ENCODE results near the gene GALNT2. TPM values are rescaled to one million over a fixed set of nuclear protein-coding genes. Genes with fewer than 3 reads are reported as not detected.

GALNT2 gene
- polyA plus RNA-seq, 1 of the 3 experiments (the other 2 are of a cell fraction), result 118 TPM

GRCh38 chr1:230230948-230231773, 164.1 kb downstream of the GALNT2 start:
- Histone ChIP-seq H3K27me3 (ENCODE audit: insufficient read depth) (no peaks in the 10 kb centered on the region), H3K9ac (no peak overlapping the region), H4K20me1 (ENCODE audit: insufficient read depth) (peaks cover 4% of the 10 kb centered on the region; the same call in 1 of the 2 replicates), H3K9me2 (no peaks in the 10 kb centered on the region), H3K36me3 (replicated peaks in 1 of 2; ENCODE audit: control insufficient read depth in 1 of 2, insufficient read depth in 2 of 2, low read length in 1 of 2) (peaks cover 6% of the 10 kb centered on the region in 2 experiments), H3K9me3 (no peaks in the 10 kb centered on the region), H3K27ac (ENCODE audit: low read depth in 2 of 2, low read length in 1 of 2) (no peak overlapping the region), H3K4me1 (ENCODE audit: control insufficient read depth in 1 of 2, insufficient read depth in 2 of 2, low read depth in 1 of 2, low read length in 1 of 2) (peaks cover 5 to 9% of the 10 kb centered on the region in 2 experiments; a peak in 3 of 4 replicates), H3K4me3 (ENCODE audit: low read depth in 2 of 2, low read length in 1 of 2) (no peak overlapping the region), H3F3A (replicated peaks; ENCODE audit: insufficient read depth) (no peaks in the 10 kb centered on the region), H3K79me2 (ENCODE audit: insufficient read depth) (peaks cover 3% of the 10 kb centered on the region; the same call in 1 of the 2 replicates), H2AFZ (ENCODE audit: low read depth) (no peak overlapping the region), H3K4me2 (no peak overlapping the region)
- ChIA-PET CTCF (interaction anchor here (0.6 kb wide), 1 partner anchor 1471 kb away, joined by 3 read pairs; no protein-coding TSS in a partner anchor), POLR2A (no interaction called here)
- TF ChIP-seq CHD2 (IDR thresholded peaks at IDR 0.05; ENCODE audit: low read length, partially characterized antibody) (no peak), RXRA (IDR thresholded peaks at IDR 0.05; ENCODE audit: borderline replicate concordance, low read depth) (no peak), RAD21 (IDR thresholded peaks at IDR 0.05; ENCODE audit: low read length) (no peak), MAX (IDR thresholded peaks at IDR 0.05; ENCODE audit: low read depth) (no peak), EZH2phosphoT487 (IDR thresholded peaks at IDR 0.05; ENCODE audit: borderline replicate concordance, low read depth) (no peak), NFIC (IDR thresholded peaks at IDR 0.05; ENCODE audit: borderline replicate concordance) (no peak), GABPA (IDR thresholded peaks at IDR 0.05; ENCODE audit: low read depth) (no peak), REST (IDR thresholded peaks at IDR 0.05; ENCODE audit: low read depth, low read length) (no peak), NRF1 (IDR thresholded peaks at IDR 0.05; ENCODE audit: low read depth, low read length) (no peak), GATA2 (CRISPR knock-in tag; IDR thresholded peaks at IDR 0.05) (no peak), MEF2A (IDR thresholded peaks at IDR 0.05; ENCODE audit: borderline replicate concordance, low read depth) (no peak), JUND (IDR thresholded peaks at IDR 0.05) (no peak)
- WGBS (ENCODE audit: low lambda C conversion rate), result 97% methylated on average over 8 of the region's 8 CpGs
- DNase-seq, result no peak

DNA sequence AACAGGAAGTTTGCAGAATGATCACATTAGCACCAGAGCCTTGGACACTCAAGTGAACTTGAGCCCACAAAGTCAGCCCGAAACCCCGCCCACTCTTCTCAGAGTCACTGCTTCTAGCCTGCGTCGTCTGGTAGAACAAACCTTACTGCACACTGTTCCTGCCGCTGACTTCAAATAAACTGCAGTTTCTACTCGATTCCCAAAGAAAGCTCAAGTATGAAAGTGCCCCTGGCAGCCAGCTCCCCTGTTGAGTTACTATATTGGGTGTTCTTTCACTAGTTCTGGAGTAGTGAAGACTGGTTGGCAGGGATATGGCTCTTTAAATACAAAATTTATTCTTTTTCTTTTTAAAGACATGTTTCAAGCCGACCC, 164.7 kb downstream of the GALNT2 start:
- Histone ChIP-seq H3K9ac (no peak overlapping the region), H2AFZ (ENCODE audit: low read depth) (no peak overlapping the region), H3K27me3 (ENCODE audit: insufficient read depth) (no peaks in the 10 kb centered on the region), H3K4me2 (no peak overlapping the region), H3K9me3 (no peaks in the 10 kb centered on the region), H3K36me3 (replicated peaks in 1 of 2; ENCODE audit: control insufficient read depth in 1 of 2, insufficient read depth in 2 of 2, low read length in 1 of 2) (peaks cover 6 to 12% of the 10 kb centered on the region in 2 experiments), H3F3A (replicated peaks; ENCODE audit: insufficient read depth) (no peaks in the 10 kb centered on the region), H3K79me2 (ENCODE audit: insufficient read depth) (peaks cover 3% of the 10 kb centered on the region; the same call in 1 of the 2 replicates), H3K9me2 (no peaks in the 10 kb centered on the region), H4K20me1 (ENCODE audit: insufficient read depth) (peaks cover 4% of the 10 kb centered on the region; the same call in 1 of the 2 replicates), H3K27ac (ENCODE audit: low read depth in 2 of 2, low read length in 1 of 2) (no peak overlapping the region), H3K4me1 (ENCODE audit: control insufficient read depth in 1 of 2, insufficient read depth in 2 of 2, low read depth in 1 of 2, low read length in 1 of 2) (peaks cover 5 to 9% of the 10 kb centered on the region in 2 experiments; a peak in 3 of 4 replicates), H3K4me3 (ENCODE audit: low read depth in 2 of 2, low read length in 1 of 2) (no peak overlapping the region)
- CTCF ChIA-PET, result interaction anchor here (0.6 to 1.3 kb wide), 2 partner anchors 10 to 1472 kb away, joined by 3 read pairs; no protein-coding TSS in a partner anchor
- POLR2A ChIA-PET, result no interaction called here
- no peak for DNase-seq
- TF ChIP-seq REST (IDR thresholded peaks at IDR 0.05; ENCODE audit: low read depth, low read length), result no peak
- no peak for TF ChIP-seq TCF12 (IDR thresholded peaks at IDR 0.05)
- TF ChIP-seq SMC3 (IDR thresholded peaks at IDR 0.05; ENCODE audit: low read depth, low read length), result no peak
- TF ChIP-seq, protein P1, sequence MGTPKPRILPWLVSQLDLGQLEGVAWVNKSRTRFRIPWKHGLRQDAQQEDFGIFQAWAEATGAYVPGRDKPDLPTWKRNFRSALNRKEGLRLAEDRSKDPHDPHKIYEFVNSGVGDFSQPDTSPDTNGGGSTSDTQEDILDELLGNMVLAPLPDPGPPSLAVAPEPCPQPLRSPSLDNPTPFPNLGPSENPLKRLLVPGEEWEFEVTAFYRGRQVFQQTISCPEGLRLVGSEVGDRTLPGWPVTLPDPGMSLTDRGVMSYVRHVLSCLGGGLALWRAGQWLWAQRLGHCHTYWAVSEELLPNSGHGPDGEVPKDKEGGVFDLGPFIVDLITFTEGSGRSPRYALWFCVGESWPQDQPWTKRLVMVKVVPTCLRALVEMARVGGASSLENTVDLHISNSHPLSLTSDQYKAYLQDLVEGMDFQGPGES (IDR thresholded peaks at IDR 0.05; ENCODE audit: low read depth, low read length), result no peak
- WGBS (ENCODE audit: low lambda C conversion rate), result 97% methylated on average over 7 of the region's 7 CpGs
